ENCODE data around the gene IRAG1. TPM values are rescaled to one million over a fixed set of nuclear protein-coding genes. Genes with fewer than 3 reads are reported as not detected.

Gene IRAG1
- total RNA-seq, 1 experiment from 2014 or later, result 0.21 TPM

- H3K36me3 ChIP-seq (ENCODE audit: control insufficient read depth, insufficient read depth, low read length), result no peaks in the 10 kb centered on the region
- intact Hi-C loops (cut with micrococcal nuclease; ENCODE audit: unreplicated experiment), result no loop called here
- ATAC-seq (no peak), DNase-seq (ENCODE audit: low read depth, low spot score) (no peak)
- ChIA-PET CTCF (interaction anchor here (1.3 kb wide), 1 partner anchor 240 kb away, joined by 5 read pairs; no protein-coding TSS in a partner anchor), POLR2A (no interaction called here)
- BruUV-seq (replicated peaks), result no TSS peak
- H3K4me3 ChIP-seq (ENCODE audit: low read depth in 2 of 2, low read length in 2 of 2), result no peak overlapping the region
- H3K27ac ChIP-seq (ENCODE audit: low read length), result no peak overlapping the region
- TF ChIP-seq CTCF (IDR thresholded peaks at IDR 0.05) (no peak), SIN3A (IDR thresholded peaks at IDR 0.05; ENCODE audit: borderline replicate concordance, insufficient read depth, low read depth, low read length) (no peak), REST (IDR thresholded peaks at IDR 0.05; ENCODE audit: insufficient read depth in 1 of 2, low read depth in 2 of 2, low read length in 1 of 2) (no peak), TCF7L2 (IDR thresholded peaks at IDR 0.05; ENCODE audit: low read depth, low read length) (no peak), POLR2AphosphoS5 (IDR thresholded peaks at IDR 0.05; ENCODE audit: low read depth, low read length) (no peak)
- in situ Hi-C loops (cut with HindIII; ENCODE audit: low pct_unique_long_range_greater_than_20kb, low sequenced_read_pairs), result no loop called here
- H3K27me3 ChIP-seq (ENCODE audit: control insufficient read depth, insufficient read depth, low read length), result no peaks in the 10 kb centered on the region
- H3K4me1 ChIP-seq (ENCODE audit: control insufficient read depth, insufficient read depth, low read length), result peaks cover 11% of the 10 kb centered on the region
- no peaks in the 10 kb centered on the region for H3K9me3 ChIP-seq (ENCODE audit: control insufficient read depth, insufficient read depth, low read depth, low read length)
These were observed 40.3 kb downstream of the IRAG1 start for GRCh38 chr11:10653261-10653660.

- in situ Hi-C loops (cut with HindIII; ENCODE audit: low pct_unique_long_range_greater_than_20kb, low sequenced_read_pairs) (no loop called here), intact Hi-C loops (cut with micrococcal nuclease; ENCODE audit: unreplicated experiment) (no loop called here)
- TF ChIP-seq TCF7L2 (IDR thresholded peaks at IDR 0.05; ENCODE audit: low read depth, low read length) (no peak), CTCF (IDR thresholded peaks at IDR 0.05) (no peak), REST (IDR thresholded peaks at IDR 0.05; ENCODE audit: insufficient read depth in 1 of 2, low read depth in 2 of 2, low read length in 1 of 2) (no peak), SIN3A (IDR thresholded peaks at IDR 0.05; ENCODE audit: borderline replicate concordance, insufficient read depth, low read depth, low read length) (no peak), POLR2AphosphoS5 (IDR thresholded peaks at IDR 0.05; ENCODE audit: low read depth, low read length) (no peak)
- ChIA-PET CTCF (interaction anchor here (1.3 kb wide), 1 partner anchor 238 kb away, joined by 5 read pairs; no protein-coding TSS in a partner anchor), POLR2A (no interaction called here)
- Histone ChIP-seq H3K27me3 (ENCODE audit: control insufficient read depth, insufficient read depth, low read length) (no peaks in the 10 kb centered on the region), H3K36me3 (ENCODE audit: control insufficient read depth, insufficient read depth, low read length) (no peaks in the 10 kb centered on the region), H3K27ac (ENCODE audit: low read length) (no peak overlapping the region), H3K4me1 (ENCODE audit: control insufficient read depth, insufficient read depth, low read length) (no peaks in the 10 kb centered on the region; the same call in 1 of the 2 replicates), H3K9me3 (ENCODE audit: control insufficient read depth, insufficient read depth, low read depth, low read length) (no peaks in the 10 kb centered on the region), H3K4me3 (ENCODE audit: low read depth in 2 of 2, low read length in 2 of 2) (no peak overlapping the region)
- BruUV-seq (replicated peaks), result no TSS peak
- no peak for DNase-seq (ENCODE audit: low read depth, low spot score)
- ATAC-seq, result no peak
These were observed 41.7 kb downstream of the IRAG1 start for GRCh38 chr11:10651656-10652361.
